ENCODE results near the gene FRMPD3.

Gene FRMPD3

DNA sequence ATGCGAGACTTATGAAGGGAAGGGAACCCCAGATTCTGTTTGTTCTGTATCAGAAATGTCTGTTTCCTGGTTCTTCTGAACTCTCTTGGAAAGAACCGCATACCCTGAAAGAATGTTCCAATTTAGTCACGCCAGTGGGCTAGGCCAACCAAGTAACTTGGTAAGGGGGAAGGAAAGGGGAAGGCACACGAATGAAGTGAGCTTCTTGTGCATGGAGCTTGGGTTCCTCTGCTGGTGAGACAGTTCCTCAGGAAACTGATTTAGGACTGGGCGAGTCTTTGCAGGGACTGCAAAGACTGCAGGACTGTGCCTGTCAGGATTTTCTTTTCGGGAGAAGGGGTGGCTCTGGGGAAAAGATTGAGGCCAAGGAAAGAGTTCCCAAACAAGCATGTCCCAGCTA lies 35.6 kb downstream of the FRMPD3 start:
- in situ Hi-C loops (cut with HindIII; ENCODE audit: low sequenced_read_pairs): no loop called here
- TF ChIP-seq CTCF (IDR thresholded peaks at IDR 0.05; ENCODE audit: low read depth, low read length, missing control alignments): peak; percentile 41
- H3K4me3 ChIP-seq (ENCODE audit: low read depth, low read length): no peak overlapping the region
- peak; percentile 23 for DNase-seq (ENCODE audit: low read depth)

- TF ChIP-seq CTCF (IDR thresholded peaks at IDR 0.05; ENCODE audit: low read depth, low read length, missing control alignments): no peak
- H3K4me3 ChIP-seq (ENCODE audit: low read depth, low read length): no peak overlapping the region
- in situ Hi-C loops (cut with HindIII; ENCODE audit: low sequenced_read_pairs): no loop called here
- DNase-seq (ENCODE audit: low read depth): no peak
These were observed 43.7 kb downstream of the FRMPD3 start for GRCh38 chrX:107493141-107493540.

DNA sequence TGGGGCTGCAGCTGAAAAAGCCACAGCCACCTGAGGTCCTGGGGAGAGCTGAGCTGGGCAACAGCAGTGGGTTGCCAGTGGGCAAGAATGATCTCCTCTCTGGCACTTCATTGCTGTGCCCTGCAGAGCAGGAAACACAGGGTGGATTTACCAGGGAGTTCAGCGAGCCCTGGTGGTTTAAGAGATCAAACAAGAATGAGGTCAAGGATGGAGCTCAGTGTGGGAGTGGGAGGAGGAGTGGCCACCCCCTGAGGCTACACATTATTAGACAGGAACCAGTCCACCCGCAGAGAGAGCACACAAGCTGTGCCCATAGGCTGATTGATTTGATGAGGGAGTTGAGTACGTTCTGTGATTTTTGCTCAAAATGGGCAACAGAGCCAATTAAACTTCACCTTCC lies 47.3 kb downstream of the FRMPD3 start:
- TF ChIP-seq CTCF (IDR thresholded peaks at IDR 0.05; ENCODE audit: low read depth, low read length, missing control alignments): no peak
- in situ Hi-C loops (cut with HindIII; ENCODE audit: low sequenced_read_pairs): no loop called here
- no peak for DNase-seq (ENCODE audit: low read depth)

More for the DNA sequence above, 47.3 kb downstream of the FRMPD3 start:
- H3K4me3 ChIP-seq (ENCODE audit: low read depth, low read length): no peak overlapping the region

All from astrocyte of the cerebellum (primary cell).